GM21381 (cell line): ENCODE measurements around the gene TBPL2.
"Not testable (repeated sequence)": the region's sequence is repeated elsewhere in the genome, so short reads cannot be mapped to it uniquely, and the experiment has no call there.

Experiments
- ATAC-seq: cut with Tn5 transposase; IDR thresholded peaks from one replicate; pipeline ENCODE4 v1.9.1; 2021; ENCODE audit warnings: mild to moderate bottlenecking, moderate library complexity; ENCODE audit not compliant: unreplicated experiment

Gene TBPL2

GRCh38 chr14:55411426-55412389 is 28.7 kb downstream of the TBPL2 start, which contains the start of gene ATG14:
ATG14 (minus strand) TSS chr14:55411830; CDS start chr14:55411822, 8 bp downstream.
- ATAC-seq: peak; percentile 97

DNA sequence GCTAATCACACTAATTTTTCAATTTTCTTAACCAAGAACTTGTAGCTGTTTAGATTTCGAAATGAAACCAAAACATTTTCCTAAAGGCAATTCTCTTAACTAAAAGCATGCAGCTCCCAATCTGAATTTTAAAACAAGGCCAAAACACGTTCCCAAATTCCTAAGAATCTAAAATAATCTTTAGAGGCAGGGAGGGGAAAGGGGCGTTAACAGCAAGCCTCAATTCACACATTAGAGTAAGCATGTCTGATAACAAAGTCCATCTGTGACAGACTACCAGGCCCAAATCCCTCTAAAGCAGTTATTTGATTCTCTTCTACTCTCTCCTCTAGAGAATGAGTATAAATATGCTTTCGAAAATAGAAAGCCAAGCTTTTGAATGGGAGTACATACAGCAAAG is 29.5 kb downstream of the TBPL2 start:
- ATAC-seq: no peak

DNA sequence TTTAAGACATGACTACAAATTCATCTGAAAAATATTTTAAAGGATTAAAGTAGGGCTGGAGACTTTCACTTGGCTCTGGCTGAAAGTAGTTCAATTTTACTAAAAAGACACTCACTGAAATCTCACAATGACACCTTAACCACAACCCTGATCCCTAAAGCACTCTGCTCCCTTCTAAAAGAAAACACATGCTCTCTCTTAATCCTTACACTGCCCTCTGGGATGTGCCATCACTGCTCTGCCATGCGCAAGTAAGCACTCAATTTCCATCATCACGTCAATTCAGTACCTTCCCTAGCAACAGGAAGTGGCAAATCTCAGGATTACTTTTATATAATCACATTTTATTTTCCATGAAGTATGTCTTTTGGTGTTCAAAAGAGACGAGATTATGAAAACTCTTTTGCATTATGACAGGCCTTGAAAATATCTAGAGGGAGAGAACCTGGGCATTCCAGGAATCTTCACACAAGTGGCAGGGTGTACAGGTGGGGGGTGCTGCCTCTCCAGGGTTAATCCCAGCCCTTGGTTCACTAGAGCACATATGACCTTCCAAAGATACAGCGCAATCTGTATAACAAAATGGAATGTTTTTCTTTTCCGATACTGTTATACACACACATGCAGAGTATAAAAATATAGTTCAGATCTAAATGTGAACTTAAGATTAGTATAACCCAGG is 36.1 kb downstream of the TBPL2 start:
- ATAC-seq: no peak

DNA sequence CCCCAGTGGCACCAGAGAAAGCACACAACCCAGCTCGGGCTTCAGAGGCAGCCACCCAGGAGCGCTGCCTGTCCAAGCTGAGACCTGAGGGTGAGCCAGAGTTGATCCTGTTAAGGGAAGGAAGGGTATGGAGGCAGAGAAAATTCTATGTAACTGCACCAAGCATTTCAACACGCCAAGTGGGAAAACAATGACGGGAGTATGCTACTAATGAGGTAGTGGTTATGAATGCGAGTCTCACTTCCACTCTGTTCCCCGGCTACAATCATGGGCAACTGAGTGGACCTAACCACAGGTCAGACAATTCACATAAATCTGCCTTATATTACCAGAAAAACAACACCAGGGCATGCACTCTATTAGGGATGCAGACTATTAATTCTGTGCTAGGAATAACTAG is 38.7 kb downstream of the TBPL2 start:
- ATAC-seq: no peak

DNA sequence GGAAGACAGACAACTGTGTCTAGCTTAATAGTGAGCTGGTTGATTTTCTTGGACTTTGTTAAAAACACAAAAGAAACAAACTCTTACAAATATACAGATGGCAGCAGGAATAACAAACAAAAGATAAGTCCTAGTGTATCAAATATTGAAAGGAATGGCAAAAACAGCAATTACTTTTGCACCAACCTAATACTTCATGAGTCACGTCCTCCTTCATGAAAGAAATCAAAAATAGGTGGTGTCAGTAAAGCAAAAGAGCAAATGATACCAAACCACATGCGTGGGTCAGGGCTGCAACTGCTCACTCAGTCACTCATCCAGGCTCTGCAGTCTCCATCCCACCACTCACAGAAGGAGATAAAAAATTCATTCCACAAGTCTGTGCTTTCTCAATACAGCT is 40.6 kb downstream of the TBPL2 start:
- ATAC-seq: no peak

DNA sequence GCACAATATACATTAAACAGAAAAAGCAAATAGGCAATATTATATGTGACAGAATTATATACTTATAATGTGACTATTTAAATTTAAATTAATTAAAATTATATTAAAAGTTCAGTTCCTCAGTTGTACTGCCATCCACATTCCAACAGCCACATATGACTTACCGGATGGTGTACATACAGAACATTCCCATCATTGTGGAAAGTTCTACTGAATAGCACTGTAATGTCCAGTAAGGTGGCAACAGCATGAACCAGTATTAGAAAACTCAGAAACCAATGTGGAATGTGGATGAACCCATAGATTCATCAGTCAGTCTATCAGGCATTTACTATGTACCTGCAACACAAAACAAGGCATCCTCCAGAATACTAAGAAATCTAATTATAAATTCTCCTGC is 41.2 kb downstream of the TBPL2 start:
- ATAC-seq: no peak

DNA sequence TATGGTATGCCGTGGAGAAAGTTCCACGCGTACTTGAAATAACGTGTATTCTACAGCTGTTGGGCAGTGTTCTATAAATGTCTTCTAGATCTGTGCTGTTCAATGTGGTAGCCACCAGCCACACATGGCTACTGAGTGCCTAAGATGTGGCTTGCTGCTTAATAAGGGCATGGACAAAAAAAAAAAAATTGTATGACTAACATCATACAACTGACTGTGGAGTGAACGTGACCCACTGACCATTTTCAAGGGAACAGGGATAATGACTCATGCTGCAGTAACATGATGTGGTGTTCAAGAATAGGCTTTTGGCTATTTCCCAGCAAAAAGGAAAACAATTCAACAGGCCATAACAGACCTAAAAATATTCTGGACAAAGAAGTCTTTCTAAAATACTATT is 41.7 kb downstream of the TBPL2 start:
- no peak for ATAC-seq

DNA sequence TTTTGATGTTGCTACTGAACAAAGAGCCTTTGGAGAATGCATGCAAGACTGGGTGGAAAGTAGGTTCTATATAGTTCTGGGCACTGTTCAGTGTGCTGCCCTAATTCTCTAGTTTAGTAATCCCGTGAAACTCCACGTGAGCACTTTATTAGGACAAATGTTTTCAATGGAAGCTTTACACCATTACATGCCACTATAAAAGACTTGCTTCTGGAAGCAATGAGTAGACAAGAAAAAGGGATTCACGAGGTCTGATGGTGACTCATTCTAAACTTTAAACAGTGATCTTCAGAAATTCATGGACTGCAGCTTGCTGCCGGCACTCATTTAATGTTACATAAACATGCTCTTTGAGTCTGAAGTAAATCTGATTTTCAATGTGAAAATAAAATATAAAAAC is 51.1 kb downstream of the TBPL2 start:
- ATAC-seq: no peak

- no peak for ATAC-seq
These were observed 52.3 kb downstream of the TBPL2 start for GRCh38 chr14:55388160-55388559.

DNA sequence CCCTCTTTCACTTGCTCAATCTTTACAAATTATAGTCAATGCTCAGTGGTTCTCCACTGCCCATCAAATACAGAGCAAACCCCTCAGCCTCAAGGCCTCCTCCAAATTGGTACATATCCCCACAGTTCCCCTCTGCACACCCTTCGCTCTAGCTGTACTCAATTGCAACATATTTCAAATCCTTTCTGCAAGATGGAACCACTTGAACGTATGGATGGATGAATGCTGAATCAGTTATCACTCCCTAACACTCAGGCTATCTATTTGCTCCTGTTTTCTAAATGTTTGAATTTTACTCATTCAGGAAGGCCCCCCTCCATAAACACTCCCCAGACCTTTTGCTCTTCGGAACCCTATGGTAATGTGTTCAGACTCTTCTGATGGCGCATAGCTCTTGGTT is 53.3 kb downstream of the TBPL2 start:
- ATAC-seq: no peak

- ATAC-seq: no peak
These were observed 54.2 kb downstream of the TBPL2 start for GRCh38 chr14:55386037-55386808.

DNA sequence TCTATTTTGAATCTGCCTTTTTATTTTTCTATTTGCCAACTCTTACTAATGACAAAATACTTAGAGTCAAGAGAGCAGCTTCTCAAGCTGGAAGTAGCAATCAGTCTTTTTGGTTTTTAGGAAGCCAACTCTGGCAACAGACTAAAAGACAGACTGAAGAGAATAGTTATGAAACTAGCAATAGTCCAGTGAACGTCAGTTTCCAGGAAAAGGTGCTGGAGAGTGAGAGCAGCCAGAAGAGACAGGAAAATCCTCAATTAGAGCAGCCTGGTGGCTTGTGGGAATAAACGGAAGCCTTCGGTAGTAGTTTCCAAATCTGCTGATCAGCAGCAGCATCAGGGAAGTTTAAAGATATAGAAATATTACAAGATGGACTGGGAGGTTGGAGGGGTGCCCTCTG is 55.9 kb downstream of the TBPL2 start:
- ATAC-seq: no peak

DNA sequence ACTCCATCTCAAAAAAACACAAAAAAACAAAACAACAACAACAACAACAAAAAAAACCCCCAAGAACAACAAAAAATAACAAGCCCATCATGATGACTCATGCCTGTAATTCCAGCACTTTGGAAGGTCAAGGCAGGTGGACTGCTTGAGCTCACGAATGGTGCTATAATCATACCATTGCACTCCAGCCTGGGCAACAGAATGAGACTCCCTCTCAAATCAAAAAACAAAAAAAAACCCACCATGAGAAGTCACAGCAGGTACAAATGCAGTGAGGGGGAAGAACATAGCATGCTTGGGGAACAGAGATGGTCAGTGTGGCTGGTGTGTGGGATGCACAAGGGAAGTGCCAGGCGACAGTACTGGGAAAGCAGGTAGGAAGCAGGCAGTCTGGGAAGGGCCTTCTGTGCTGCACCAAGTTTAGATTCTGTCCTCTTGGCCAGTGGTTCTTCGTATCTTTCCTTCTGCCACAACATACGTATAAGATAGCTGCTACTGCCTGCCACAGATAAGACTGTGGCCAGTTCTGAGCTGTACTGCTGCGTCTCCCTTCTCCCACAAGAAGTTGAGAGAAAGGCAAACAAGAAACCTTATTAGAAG is 56.8 kb downstream of the TBPL2 start:
- ATAC-seq: no peak

- not testable (repeated sequence) for ATAC-seq
These were observed 57.4 kb downstream of the TBPL2 start for GRCh38 chr14:55383056-55383466.

GRCh38 chr14:55382483-55382882 is 57.9 kb downstream of the TBPL2 start:
- ATAC-seq: no peak

DNA sequence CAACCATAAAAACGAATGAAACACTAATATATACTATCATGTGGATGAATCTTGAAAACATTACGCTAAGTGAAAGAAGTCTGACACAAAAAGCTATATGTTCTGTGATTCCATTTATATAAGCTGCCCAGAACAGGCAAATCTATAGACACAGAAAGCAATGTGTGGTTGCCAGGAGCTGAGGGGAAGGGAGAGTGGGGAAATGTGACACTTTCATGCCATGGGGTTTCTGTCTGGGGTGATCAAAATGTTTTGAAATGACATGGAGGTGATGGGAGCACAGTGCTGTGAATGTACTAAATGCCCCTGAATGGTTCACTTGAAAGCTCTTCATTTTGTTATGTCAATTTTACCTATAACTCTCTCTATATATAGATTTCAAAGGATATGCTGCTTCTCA is 58.9 kb downstream of the TBPL2 start:
- no peak for ATAC-seq

DNA sequence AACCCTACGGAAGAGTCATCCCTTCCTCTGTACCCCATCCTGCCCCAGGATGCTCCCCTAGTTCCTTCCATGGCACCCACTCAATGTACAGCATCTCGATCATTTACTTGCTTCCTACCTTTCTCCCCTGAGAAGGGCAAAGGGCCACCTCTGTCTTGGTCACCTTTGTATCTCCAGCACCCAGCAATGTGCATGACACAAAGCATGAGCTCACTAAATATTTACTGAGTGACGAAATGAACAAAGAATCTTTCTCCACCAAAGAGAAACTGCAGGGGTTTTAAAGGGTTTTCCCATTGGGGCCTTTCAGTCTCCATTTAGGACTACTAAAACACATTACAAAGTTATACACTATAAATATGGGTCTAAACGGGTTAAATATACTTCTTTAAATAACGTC is 59.4 kb downstream of the TBPL2 start:
- no peak for ATAC-seq

DNA sequence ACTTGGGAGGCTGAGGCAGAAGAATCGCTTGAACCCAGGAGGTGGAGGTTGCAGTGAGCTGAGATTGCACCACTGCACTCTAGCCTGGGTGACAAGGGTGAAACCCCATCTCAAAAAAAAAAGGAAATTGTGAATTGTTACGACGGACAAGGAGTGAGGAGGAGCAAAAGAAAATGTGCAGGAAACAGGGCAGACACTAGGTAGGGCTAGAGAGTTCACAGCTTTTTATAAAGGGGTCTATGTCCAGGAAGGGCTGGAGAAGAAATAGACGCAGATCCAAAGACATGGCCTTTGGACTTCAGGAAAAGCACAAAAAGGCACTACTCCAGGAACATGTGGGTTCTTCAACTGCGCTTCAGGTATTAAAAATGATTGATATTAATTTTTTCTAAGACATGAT is 63.2 kb downstream of the TBPL2 start:
- ATAC-seq: no peak

- no peak for ATAC-seq
These were observed 65.6 kb downstream of the TBPL2 start for GRCh38 chr14:55374771-55375170.

DNA sequence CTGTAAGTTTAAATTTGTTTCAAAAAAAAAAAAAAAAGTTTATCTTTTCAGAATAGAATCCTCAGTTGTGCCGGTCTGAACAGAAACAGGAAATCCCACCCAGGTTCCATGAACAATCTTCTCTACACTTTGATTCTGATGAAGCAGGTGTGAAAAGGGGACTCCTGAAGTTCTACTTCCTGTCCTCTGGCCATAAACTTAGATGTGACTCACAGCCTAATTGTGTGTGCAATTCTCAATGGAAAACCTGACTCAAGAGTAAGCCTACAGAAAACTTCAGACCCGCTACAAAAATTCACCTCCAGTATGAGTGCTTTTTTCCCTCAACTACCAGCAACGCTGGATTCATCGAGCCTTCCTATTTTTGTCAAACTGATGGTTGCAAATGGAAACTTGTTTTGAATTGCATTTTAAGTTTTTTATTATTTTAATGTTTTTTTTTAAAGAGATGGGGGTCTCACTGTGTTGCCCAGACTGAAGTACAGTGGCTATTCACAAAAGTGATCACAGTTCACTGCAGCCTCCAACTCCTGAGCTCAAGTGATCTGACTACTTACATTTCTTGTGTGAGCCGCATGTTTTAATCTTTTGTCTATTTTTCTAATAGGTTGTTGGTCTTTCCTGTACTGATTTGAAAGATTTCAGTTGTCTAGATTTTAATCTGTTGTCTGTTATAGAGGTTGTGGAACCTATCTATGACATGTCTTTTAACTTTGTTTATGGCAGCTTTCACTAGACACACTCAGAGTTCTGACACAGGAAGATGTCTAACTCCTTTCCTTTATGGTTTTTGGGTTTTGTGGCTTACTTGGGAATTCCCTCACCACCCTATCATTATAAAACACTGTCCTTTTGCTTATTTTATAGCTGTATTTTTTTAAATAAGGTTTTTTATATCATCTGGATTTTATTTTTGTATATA is 66.4 kb downstream of the TBPL2 start:
- no peak for ATAC-seq
